ENCODE results near the gene MRPS27.

MRPS27 gene

DNA sequence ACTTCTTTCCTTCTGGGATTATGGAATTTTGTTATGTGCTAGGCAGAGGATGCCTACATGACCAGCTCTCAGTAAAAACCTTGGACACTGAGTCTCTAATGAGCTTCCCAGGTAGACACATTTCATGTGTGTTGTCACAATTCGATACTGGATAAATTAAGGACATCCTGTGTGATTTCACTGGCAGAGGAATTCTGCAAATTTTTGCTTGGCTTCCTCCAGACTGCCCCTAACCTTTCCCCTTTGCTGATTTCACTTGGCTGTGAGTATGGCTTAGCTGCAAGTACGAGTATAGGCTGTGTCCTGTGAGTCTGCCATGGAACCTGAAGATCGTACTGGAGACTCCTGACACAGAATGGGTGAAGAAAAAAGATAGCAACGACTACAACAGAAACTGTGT, 47.6 kb downstream of the MRPS27 start:
- no peak for DNase-seq
- in situ Hi-C loops (cut with HindIII; ENCODE audit: low pct_ligation_motif_present, low pct_unique_long_range_greater_than_20kb, low sequenced_read_pairs): no loop called here

DNA sequence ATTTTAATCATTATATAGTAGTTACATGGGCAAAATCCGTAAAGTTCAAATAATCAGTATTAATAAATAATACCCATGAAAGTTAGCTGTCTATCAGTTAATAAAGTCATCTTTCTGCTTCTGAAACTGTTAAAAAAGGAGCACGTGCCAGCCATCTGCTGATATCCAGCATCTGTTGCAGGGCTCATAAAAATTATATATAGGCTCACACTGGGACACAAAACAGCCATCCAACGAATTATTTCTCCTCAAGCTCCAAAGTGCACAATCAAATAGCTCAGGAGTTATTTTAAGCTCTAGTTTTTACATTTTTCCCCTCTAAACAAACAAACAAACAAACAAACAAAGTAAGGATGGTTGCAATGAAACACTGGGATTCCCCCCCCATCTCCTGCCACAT, 48.3 kb downstream of the MRPS27 start:
- DNase-seq: no peak
- in situ Hi-C loops (cut with HindIII; ENCODE audit: low pct_ligation_motif_present, low pct_unique_long_range_greater_than_20kb, low sequenced_read_pairs): no loop called here

DNA sequence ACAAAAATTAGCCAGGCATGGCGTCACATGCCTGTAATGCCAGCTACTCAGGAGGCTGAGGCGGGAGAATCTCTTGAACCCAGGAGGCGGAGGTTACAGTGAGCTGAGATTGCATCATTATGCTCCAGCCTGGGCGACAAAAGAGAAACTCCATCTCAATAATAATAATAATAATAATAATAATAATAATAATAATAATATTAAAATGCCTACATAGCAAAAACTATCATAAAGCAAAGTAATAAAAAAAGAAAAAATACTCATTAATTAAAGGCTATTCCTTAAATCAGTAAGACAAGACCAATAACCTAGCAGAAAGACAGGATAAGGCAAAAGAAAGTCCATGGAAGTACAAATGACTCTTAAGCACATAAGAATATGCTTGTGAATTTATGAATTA, 50.0 kb downstream of the MRPS27 start:
- in situ Hi-C loops (cut with HindIII; ENCODE audit: low pct_ligation_motif_present, low pct_unique_long_range_greater_than_20kb, low sequenced_read_pairs): no loop called here
- no peak for DNase-seq

- in situ Hi-C loops (cut with HindIII; ENCODE audit: low pct_ligation_motif_present, low pct_unique_long_range_greater_than_20kb, low sequenced_read_pairs): no loop called here
- DNase-seq: no peak
Observed at GRCh38 chr5:72269411-72269780, 50.6 kb downstream of the MRPS27 start.

DNA sequence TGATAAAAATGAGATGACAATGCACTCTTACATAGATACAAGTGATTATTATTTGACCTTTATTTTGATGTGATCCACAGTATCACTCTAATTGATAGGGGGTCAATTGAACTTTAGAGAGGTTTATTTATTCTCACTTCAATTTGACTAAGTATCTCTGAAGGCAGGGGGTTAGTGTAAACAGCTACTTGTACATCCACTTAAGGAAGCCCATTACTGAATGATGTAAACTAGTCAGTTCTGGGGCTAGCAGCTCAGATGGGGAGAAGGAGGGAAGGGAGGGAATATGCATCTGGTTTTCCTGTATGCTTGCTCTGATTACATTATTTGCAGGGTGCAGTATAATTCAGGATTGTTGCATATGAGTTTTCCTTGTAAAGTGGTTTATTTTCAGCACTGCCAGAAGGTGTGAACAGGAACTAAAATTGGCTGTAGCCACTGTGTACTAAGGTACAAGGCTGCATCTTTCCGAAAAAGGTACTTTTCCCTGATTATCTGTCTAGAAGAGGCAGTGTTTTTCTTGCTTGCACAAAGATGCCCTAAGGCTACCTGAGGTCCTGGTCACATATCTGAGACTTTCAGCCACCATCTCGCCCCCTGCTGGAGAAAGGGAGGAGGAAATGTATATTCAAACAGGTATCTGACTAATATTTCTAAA, 51.2 kb downstream of the MRPS27 start:
- in situ Hi-C loops (cut with HindIII; ENCODE audit: low pct_ligation_motif_present, low pct_unique_long_range_greater_than_20kb, low sequenced_read_pairs): no loop called here
- DNase-seq: peak; percentile 47

DNA sequence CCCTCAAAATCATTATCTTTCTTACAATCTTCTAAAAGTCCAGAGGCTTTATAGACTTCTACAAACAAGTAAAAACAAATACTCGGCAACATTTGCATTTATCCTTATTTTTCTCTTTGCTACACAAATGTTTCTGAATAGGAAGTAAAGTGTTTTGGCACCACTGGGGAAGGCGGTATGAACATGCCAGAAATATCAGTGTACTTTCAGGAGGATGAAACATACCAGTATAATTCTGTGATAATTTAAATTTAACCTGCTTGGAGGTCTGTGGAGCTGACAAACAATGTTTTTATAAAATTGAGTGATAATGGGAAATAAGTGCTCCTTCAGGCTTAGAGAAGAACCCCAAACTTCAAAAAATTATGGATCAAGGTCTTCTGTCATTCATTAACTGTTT, 51.8 kb downstream of the MRPS27 start:
- in situ Hi-C loops (cut with HindIII; ENCODE audit: low pct_ligation_motif_present, low pct_unique_long_range_greater_than_20kb, low sequenced_read_pairs): no loop called here
- DNase-seq: no peak

- no peak for DNase-seq
- in situ Hi-C loops (cut with HindIII; ENCODE audit: low pct_ligation_motif_present, low pct_unique_long_range_greater_than_20kb, low sequenced_read_pairs): no loop called here
Observed at GRCh38 chr5:72267685-72268084, 52.4 kb downstream of the MRPS27 start.

GRCh38 chr5:72266862-72267261, 53.2 kb downstream of the MRPS27 start:
- no peak for DNase-seq
- in situ Hi-C loops (cut with HindIII; ENCODE audit: low pct_ligation_motif_present, low pct_unique_long_range_greater_than_20kb, low sequenced_read_pairs): no loop called here

- in situ Hi-C loops (cut with HindIII; ENCODE audit: low pct_ligation_motif_present, low pct_unique_long_range_greater_than_20kb, low sequenced_read_pairs): no loop called here
- no peak for DNase-seq
Observed at GRCh38 chr5:72265032-72265877, 54.8 kb downstream of the MRPS27 start.

DNA sequence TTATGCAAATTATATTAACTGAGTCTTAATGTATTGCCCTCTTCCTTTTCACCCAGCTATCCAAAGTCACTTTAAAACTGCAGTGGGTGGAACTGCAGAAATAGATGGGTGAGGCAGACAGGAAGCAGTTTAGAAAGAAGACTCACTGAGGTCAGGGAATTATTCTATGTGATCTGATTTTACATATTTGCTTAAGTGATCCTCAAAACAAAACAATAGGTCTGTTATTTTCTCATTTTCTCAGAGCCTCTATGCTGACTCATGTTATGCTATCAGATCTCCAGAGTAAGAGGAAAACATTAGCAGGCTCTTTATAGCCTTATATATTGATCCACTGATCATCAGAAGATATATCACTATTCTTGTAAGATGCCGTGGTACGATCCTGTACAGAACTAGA, 63.5 kb downstream of the MRPS27 start:
- in situ Hi-C loops (cut with HindIII; ENCODE audit: low pct_ligation_motif_present, low pct_unique_long_range_greater_than_20kb, low sequenced_read_pairs): no loop called here
- DNase-seq: no peak

GRCh38 chr5:72255670-72256069, 64.4 kb downstream of the MRPS27 start:
- no peak for DNase-seq
- in situ Hi-C loops (cut with HindIII; ENCODE audit: low pct_ligation_motif_present, low pct_unique_long_range_greater_than_20kb, low sequenced_read_pairs): no loop called here

DNA sequence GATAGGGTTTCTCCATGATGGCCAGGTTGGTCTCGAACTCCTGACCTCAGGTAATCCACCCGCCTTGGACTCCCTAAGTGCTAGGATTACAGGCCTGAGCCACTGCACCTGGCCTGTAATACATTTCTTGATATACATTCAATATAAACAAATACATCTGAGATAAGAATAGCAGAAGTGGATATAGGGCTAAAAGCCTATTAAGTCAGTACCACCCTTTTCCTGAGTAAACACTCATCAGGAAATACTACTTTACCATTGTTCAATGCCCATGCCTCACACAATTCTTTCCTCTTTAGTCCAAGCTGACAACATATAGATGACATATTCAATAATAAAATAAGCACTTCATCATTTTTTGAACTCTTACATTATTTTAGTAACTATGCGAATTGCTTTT, 64.8 kb downstream of the MRPS27 start:
- in situ Hi-C loops (cut with HindIII; ENCODE audit: low pct_ligation_motif_present, low pct_unique_long_range_greater_than_20kb, low sequenced_read_pairs): no loop called here
- no peak for DNase-seq

DNA sequence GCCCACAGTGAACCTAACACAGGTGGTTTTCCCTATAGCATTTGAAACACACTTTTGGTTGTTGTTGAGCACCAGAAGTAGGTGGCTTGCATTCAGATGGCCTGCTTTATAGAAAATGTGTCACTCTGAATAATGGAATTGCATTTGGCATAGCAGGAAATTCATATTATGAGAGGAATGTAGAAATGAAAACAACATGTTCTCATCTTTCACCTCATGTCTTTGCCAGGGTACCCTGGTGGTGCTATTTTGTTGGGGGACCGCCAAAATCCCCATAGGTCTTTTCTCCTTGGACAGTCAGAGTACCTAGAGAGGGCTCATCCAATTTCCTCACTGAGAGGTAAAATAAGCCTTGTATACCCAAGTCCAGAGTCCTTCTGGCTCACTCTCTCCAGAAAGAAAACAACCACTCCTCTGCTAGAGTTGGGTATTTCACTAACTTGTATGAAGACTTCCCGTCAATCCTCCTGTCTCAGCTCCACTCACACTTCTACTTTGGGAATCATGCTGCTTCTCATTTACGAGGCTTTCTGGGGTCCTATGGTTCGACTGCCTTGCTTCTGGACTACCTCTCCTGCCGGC, 67.4 kb downstream of the MRPS27 start:
- in situ Hi-C loops (cut with HindIII; ENCODE audit: low pct_ligation_motif_present, low pct_unique_long_range_greater_than_20kb, low sequenced_read_pairs): no loop called here
- DNase-seq: no peak

DNA sequence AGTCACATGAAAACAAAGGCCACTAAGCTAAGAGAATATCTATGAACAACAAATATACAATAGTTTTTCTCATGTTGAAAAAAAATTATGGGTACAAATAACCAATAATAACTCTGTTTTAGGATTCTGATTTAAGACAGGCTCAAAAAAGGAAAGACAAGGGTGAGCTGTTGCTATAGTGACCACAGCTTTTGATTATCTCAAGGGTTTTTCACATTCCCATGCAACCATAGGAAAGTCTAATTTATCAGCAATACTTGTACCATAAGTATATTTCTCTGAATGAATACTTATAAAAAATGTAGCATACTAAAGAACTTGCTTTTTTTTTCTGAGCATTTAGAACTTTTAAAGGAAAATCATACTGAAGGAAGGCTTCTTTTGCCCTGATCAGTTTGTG, 68.0 kb downstream of the MRPS27 start:
- in situ Hi-C loops (cut with HindIII; ENCODE audit: low pct_ligation_motif_present, low pct_unique_long_range_greater_than_20kb, low sequenced_read_pairs): no loop called here
- DNase-seq: no peak

GRCh38 chr5:72251386-72251785, 68.7 kb downstream of the MRPS27 start:
- no peak for DNase-seq
- in situ Hi-C loops (cut with HindIII; ENCODE audit: low pct_ligation_motif_present, low pct_unique_long_range_greater_than_20kb, low sequenced_read_pairs): no loop called here

DNA sequence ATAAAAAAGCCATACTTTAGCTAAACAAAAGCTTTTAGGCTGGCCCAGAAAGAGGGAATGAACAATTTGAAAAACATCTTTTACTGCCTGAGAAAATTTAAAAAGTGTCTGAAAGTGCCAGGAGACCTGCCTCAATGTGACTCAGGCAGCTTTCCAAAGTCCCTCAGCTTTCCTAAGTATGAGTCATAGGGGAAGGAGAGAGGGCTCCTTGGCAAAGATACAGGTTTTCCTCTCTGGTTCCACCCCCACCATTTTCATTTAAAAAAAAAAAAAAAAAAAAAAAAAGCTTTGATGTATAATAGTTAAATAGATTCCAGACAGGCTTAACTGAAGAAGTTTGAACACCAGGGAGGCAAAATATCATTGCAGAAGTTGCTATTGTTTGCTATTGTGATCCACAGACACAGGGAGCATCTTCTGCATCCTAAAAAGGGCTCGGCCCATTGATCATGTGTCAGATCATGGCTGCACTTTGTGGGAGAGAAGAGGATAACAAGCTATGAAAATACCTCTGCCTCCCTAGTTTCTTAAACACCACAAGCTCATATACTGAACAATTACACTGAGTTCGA, 71.5 kb downstream of the MRPS27 start:
- DNase-seq: peak; percentile 83
- in situ Hi-C loops (cut with HindIII; ENCODE audit: low pct_ligation_motif_present, low pct_unique_long_range_greater_than_20kb, low sequenced_read_pairs): no loop called here

DNA sequence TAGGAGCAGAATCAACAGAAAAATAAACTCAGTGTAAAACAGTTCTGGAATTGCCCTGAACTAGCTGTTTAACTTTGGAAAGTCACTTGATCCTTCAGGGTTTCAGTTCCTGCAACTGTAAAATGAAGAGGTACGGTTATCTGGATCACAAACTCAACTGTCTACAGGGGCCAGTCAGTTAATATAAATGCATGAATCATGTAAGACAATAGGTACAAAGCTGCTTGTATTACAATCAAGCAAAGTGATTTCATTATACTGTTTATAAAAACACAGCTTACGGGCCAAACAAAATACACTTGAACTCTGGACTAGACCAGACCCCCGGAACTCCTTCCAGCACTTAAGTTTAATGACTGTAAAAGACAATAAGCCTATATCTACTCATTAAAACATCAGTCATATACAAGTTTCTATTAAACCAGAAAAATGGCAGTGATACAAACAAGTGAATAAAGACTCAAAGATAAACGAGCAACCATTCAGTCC, 73.0 kb downstream of the MRPS27 start:
- DNase-seq: no peak
- in situ Hi-C loops (cut with HindIII; ENCODE audit: low pct_ligation_motif_present, low pct_unique_long_range_greater_than_20kb, low sequenced_read_pairs): no loop called here

DNA sequence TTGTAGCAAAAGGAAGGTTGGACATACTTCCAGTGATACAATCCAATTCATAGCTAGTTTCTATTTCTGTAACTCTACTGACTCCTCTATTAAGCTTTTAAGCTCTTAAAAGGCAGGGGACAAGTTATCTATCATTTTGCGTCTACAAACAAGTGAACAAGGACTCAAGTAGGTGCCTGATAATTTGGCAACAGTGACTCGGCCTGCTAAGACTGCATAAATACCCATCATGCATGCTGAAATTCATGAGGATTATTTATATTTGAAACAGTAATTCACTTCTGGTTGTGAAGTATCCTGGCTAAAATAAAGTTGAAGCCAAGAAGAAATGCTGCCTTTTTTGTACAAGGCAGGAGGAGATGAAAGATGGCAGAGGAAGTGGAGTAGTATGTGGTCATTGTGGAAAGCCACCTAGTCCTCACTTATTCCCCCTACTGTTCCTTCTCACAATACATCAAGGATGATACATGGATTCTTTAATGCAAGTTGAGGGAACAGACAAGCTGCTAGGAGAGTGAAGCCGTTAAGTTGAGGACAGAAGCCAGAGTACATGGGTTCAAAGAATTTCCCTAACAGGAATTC, 74.0 kb downstream of the MRPS27 start:
- DNase-seq: peak; percentile 67
- in situ Hi-C loops (cut with HindIII; ENCODE audit: low pct_ligation_motif_present, low pct_unique_long_range_greater_than_20kb, low sequenced_read_pairs): no loop called here

DNA sequence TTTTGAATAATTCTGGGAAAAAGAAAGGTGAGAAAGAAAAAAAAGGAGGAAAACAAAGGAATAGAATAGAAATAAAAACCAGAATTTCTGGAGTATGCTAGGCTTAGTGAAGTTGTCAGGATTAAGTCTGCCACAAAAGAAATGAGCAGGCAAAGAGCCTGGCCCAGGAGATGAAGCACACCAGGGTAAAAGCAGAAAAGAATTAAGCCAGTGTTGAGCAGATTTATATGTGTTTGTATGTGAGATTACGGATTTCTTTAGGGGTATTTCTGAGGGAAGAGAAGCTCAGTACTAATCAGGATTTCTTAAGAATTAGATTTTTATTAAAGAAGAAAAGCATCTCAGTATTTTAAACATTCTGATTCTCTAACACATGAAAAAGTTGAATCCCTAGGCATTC, 74.5 kb downstream of the MRPS27 start:
- no peak for DNase-seq
- in situ Hi-C loops (cut with HindIII; ENCODE audit: low pct_ligation_motif_present, low pct_unique_long_range_greater_than_20kb, low sequenced_read_pairs): no loop called here
